Upper lobe of left lung (tissue), 4 donors: ENCODE data around the gene ACKR2.
A peak's percentile ranks its signal among the peaks of the same experiment; 100 is the strongest.

Experiments used
- CTCF ChIP-seq, 6 experiments: fragments of 450-650 bp in 4 of 6; fragments of 200-600 bp in 2 of 6; sonication (generic) in 2 of 6; IDR thresholded peaks; one replicate each; pipeline ENCODE4 v1.5.1; 2016 to 2019; ENCODE audit warnings: antibody characterized with exemption in 6 of 6
- EP300 ChIP-seq, 4 donors: sonication (generic); formaldehyde crosslinking; IDR thresholded peaks; one replicate each; pipeline ENCODE4 v1.5.1; 2017; ENCODE audit warnings: antibody characterized with exemption in 4 of 4, control low read depth in 2 of 4
- POLR2A ChIP-seq, 4 donors: fragments of 450-650 bp; IDR thresholded peaks; one replicate each; pipeline ENCODE4 v1.5.1; 2016 to 2017; ENCODE audit warnings: antibody characterized with exemption in 4 of 4, mild to moderate bottlenecking in 2 of 4
- POLR2AphosphoS5 ChIP-seq, 2 donors: sonication (generic); formaldehyde crosslinking; IDR thresholded peaks; one replicate each; pipeline ENCODE4 v1.5.1; 2017; ENCODE audit warnings: antibody characterized with exemption in 2 of 2

DNA sequence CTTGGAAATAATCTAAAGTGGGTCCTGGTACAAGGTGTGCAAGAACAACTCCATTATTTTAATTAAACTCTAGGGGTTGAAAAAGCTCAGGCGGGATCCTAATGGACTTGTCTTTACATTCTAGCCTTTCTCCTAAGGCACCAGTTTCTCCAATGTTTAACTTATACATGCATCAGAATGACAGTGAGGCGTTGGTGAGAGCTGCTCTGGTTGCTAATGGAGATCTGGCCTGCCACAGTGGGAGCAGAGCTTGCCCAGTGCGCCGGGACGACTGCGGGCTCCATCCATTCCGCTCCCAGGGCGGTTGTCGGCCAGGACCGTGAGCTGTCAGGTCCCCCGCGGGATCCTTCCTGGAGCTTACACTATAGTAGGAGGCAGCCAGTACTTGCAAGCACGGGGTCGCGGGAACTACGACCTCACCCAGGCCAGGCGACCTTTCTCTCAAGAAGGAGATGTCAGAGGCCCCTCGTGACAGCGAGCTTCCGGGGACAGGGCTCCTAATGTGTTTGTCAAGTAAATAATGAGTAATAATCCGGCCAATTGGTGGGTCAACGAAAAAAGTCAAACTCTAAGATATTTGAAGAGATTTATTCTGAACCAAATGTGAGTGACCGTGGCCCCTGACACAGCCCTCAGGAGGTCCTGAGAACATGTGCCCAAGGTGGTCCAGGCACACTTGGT lies 4.0 kb upstream of the ACKR2 start:
- TF ChIP-seq CTCF (IDR thresholded peaks at IDR 0.05), result no peak
- TF ChIP-seq POLR2A (IDR thresholded peaks at IDR 0.05), result no peak
- no peak for TF ChIP-seq EP300 (IDR thresholded peaks at IDR 0.05)
- peak in 1 of 2 donors; percentile 13 for TF ChIP-seq POLR2AphosphoS5 (IDR thresholded peaks at IDR 0.05)
